Panc1 (cell line): ENCODE data around the gene FBXW4. TPM values are rescaled to one million over a fixed set of nuclear protein-coding genes. Genes with fewer than 3 reads are reported as not detected.

Experiments
- ATAC-seq: fragments of 200-7000 bp; cut with Tn5 transposase; 2 replicates; pipeline ENCODE4 v1.9.1; 2020; ENCODE audit warnings: mild to moderate bottlenecking, moderate library complexity
- BruUV-seq: library from RNA; stranded (reverse); fragments of 400-500 nt; replicated peaks from 2 replicates; lab custom pipeline; 2021; lab: Mats Ljungman, UMichigan
- CTCF ChIA-PET: fragments of 300-600 bp; sonication (Branson Sonifier 250); formaldehyde crosslinking; loops from one replicate; lab custom pipeline; 2022; ENCODE audit warnings: antibody characterized with exemption; lab: Charles Lee
- POLR2A ChIA-PET: fragments of 300-600 bp; sonication (Branson Sonifier 250); formaldehyde crosslinking; loops from one replicate; lab custom pipeline; 2022; ENCODE audit warnings: antibody characterized with exemption; lab: Charles Lee
- DNase-seq: peaks from one replicate; pipeline ENCODE4 v3.0.0-alpha.2; 2010; ENCODE audit warnings: low read depth, low spot score
- H3K27ac ChIP-seq: 2 replicates; pipeline ENCODE4 v1.5.1; 2011; ENCODE audit warnings: mild to moderate bottlenecking, low read length, inconsistent platforms
- H3K27me3 ChIP-seq: fragments of 200-500 bp; sonication (Bioruptor generic); 2 replicates; pipeline ENCODE4 v1.6.0; 2014; ENCODE audit warnings: low read length, inconsistent platforms; ENCODE audit not compliant: control insufficient read depth, insufficient read depth
- H3K36me3 ChIP-seq: fragments of 200-500 bp; sonication (Bioruptor generic); 2 replicates; pipeline ENCODE4 v1.5.1; 2014; ENCODE audit warnings: inconsistent platforms, mild to moderate bottlenecking, low read length, moderate library complexity; ENCODE audit not compliant: control insufficient read depth, insufficient read depth
- H3K4me1 ChIP-seq: 2 replicates; pipeline ENCODE4 v1.5.1; 2011; ENCODE audit warnings: inconsistent platforms, mild to moderate bottlenecking, low read length, moderate library complexity; ENCODE audit not compliant: control insufficient read depth, insufficient read depth
- H3K4me3 ChIP-seq, 2 experiments: 2 replicates each; pipeline ENCODE4 v1.5.1; 2011 to 2012; ENCODE audit warnings: low read depth in 2 of 2, low read length in 2 of 2, mild to moderate bottlenecking in 2 of 2, inconsistent platforms in 1 of 2, moderate library complexity in 1 of 2
- H3K9me3 ChIP-seq: fragments of 200-500 bp; sonication (Bioruptor generic); 2 replicates; pipeline ENCODE4 v1.5.1; 2014; ENCODE audit warnings: low read depth, mild to moderate bottlenecking, inconsistent platforms, low read length, moderate library complexity; ENCODE audit not compliant: control insufficient read depth, insufficient read depth
- CTCF ChIP-seq: fragments of 450-650 bp; IDR thresholded peaks from 2 replicates; pipeline ENCODE4 v1.5.1; 2017; ENCODE audit warnings: mild to moderate bottlenecking
- POLR2AphosphoS5 ChIP-seq: IDR thresholded peaks from 2 replicates; pipeline ENCODE4 v1.6.1; 2012; ENCODE audit warnings: mild to moderate bottlenecking, low read depth, low read length, moderate library complexity
- REST ChIP-seq, 2 experiments: IDR thresholded peaks; 2 replicates each; pipeline ENCODE4 v1.6.1; 2011 to 2012; ENCODE audit warnings: low read depth in 2 of 2, control low read depth in 1 of 2, low read length in 1 of 2, mild to moderate bottlenecking in 1 of 2, moderate library complexity in 1 of 2; ENCODE audit not compliant: insufficient read depth in 1 of 2
- SIN3A ChIP-seq: IDR thresholded peaks from 2 replicates; pipeline ENCODE4 v1.6.1; 2012; ENCODE audit warnings: low read depth, mild to moderate bottlenecking, low read length, moderate library complexity, borderline replicate concordance; ENCODE audit not compliant: insufficient read depth
- TCF7L2 ChIP-seq: IDR thresholded peaks from 2 replicates; pipeline ENCODE4 v1.6.1; 2011; ENCODE audit warnings: mild to moderate bottlenecking, low read depth, low read length, inconsistent platforms
- in situ Hi-C: cut with HindIII; loops from 2 replicates; pipeline ENCODE4 v1.10.0; 2016; ENCODE audit warnings: low sequenced_read_pairs, low pct_unique_long_range_greater_than_20kb
- intact Hi-C: fragments of 100-400 bp; cut with micrococcal nuclease; formaldehyde crosslinking; loops from one replicate; pipeline ENCODE4 v1.10.0; 2022; ENCODE audit not compliant: unreplicated experiment
- total RNA-seq: library from RNA; stranded (reverse); gene quantifications from one replicate; pipeline ENCODE4 v1.2.1, GENCODE V29; 2021; ENCODE audit not compliant: unreplicated experiment

Gene FBXW4
- total RNA-seq, 1 experiment from 2014 or later, result 61.5 TPM

- TF ChIP-seq REST (IDR thresholded peaks at IDR 0.05; ENCODE audit: insufficient read depth in 1 of 2, low read depth in 2 of 2, low read length in 1 of 2) (no peak), TCF7L2 (no peak), SIN3A (no peak), POLR2AphosphoS5 (no peak), CTCF (no peak)
- no peak for DNase-seq
- ATAC-seq, result no peak
- CTCF ChIA-PET, result no interaction called here
- H3K27me3 ChIP-seq, result no peaks in the 10 kb centered on the region
- no peaks in the 10 kb centered on the region for H3K4me1 ChIP-seq
- no peak overlapping the region for H3K27ac ChIP-seq
- in situ Hi-C loops (no loop called here), intact Hi-C loops (no loop called here)
- H3K4me3 ChIP-seq, result no peak overlapping the region
- POLR2A ChIA-PET, result no interaction called here
- H3K36me3 ChIP-seq, result peaks cover 2% of the 10 kb centered on the region; the same call in 1 of the 2 replicates
- no TSS peak for BruUV-seq
- H3K9me3 ChIP-seq, result no peaks in the 10 kb centered on the region
Observed at GRCh38 chr10:101645659-101646058, 49.3 kb downstream of the FBXW4 start.

- POLR2A ChIA-PET, result no interaction called here
Observed at GRCh38 chr10:101644002-101644401, 51.0 kb downstream of the FBXW4 start.

GRCh38 chr10:101643546-101643945 is 51.4 kb downstream of the FBXW4 start:
- no peak for ATAC-seq
- Histone ChIP-seq H3K27ac (no peak overlapping the region), H3K27me3 (no peaks in the 10 kb centered on the region), H3K4me1 (no peaks in the 10 kb centered on the region), H3K9me3 (no peaks in the 10 kb centered on the region), H3K4me3 (no peak overlapping the region), H3K36me3 (peaks cover 2% of the 10 kb centered on the region; the same call in 1 of the 2 replicates)
- no peak for TF ChIP-seq POLR2AphosphoS5
- no peak for TF ChIP-seq TCF7L2
- BruUV-seq, result no TSS peak
- no peak for DNase-seq
- intact Hi-C loops (no loop called here), in situ Hi-C loops (no loop called here)
- ChIA-PET CTCF (no interaction called here), POLR2A (no interaction called here)

More at GRCh38 chr10:101644002-101644401, 51.0 kb downstream of the FBXW4 start:
- DNase-seq, result no peak
- ATAC-seq, result no peak
- intact Hi-C loops (no loop called here), in situ Hi-C loops (no loop called here)
- Histone ChIP-seq H3K36me3 (peaks cover 2% of the 10 kb centered on the region; the same call in 1 of the 2 replicates), H3K4me3 (no peak overlapping the region), H3K4me1 (no peaks in the 10 kb centered on the region), H3K27me3 (no peaks in the 10 kb centered on the region), H3K9me3 (no peaks in the 10 kb centered on the region), H3K27ac (no peak overlapping the region)
- BruUV-seq, result no TSS peak
- CTCF ChIA-PET, result no interaction called here
- TF ChIP-seq SIN3A, result no peak
